ENCODE data around the gene GPR180.

DNA sequence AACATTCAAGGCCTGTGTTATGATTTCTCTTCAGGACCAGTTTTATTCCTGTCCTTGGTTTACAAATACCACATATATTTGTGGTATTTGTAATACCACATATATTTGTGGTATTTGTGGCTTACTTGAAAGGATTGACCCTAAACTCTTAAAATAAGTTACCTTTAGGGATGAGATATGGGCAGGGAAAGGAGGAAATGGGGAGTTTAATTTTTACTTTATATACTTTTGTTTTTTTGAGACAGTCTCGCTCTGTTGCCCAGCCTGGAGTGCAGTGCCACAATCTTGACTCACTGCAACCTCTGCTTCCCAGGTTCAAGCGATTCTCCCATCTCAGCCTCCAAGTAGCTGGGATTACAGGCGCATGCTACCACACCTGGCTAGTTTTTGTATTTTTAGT is 3.4 kb upstream of the GPR180 start:
- TF ChIP-seq, protein P1, sequence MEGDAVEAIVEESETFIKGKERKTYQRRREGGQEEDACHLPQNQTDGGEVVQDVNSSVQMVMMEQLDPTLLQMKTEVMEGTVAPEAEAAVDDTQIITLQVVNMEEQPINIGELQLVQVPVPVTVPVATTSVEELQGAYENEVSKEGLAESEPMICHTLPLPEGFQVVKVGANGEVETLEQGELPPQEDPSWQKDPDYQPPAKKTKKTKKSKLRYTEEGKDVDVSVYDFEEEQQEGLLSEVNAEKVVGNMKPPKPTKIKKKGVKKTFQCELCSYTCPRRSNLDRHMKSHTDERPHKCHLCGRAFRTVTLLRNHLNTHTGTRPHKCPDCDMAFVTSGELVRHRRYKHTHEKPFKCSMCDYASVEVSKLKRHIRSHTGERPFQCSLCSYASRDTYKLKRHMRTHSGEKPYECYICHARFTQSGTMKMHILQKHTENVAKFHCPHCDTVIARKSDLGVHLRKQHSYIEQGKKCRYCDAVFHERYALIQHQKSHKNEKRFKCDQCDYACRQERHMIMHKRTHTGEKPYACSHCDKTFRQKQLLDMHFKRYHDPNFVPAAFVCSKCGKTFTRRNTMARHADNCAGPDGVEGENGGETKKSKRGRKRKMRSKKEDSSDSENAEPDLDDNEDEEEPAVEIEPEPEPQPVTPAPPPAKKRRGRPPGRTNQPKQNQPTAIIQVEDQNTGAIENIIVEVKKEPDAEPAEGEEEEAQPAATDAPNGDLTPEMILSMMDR (conservative IDR thresholded peaks at IDR 0.05; ENCODE audit: low read depth in 2 of 2), result no peak
- no peak for TF ChIP-seq EZH2phosphoT487 (IDR thresholded peaks at IDR 0.05; ENCODE audit: unreplicated experiment)
- no peak for TF ChIP-seq CREB1 (CRISPR knock-in tag; IDR thresholded peaks at IDR 0.05; ENCODE audit: low read depth)
- TF ChIP-seq POLR2AphosphoS5 (IDR thresholded peaks at IDR 0.05; ENCODE audit: low read depth), result no peak
- TF ChIP-seq, protein P2, sequence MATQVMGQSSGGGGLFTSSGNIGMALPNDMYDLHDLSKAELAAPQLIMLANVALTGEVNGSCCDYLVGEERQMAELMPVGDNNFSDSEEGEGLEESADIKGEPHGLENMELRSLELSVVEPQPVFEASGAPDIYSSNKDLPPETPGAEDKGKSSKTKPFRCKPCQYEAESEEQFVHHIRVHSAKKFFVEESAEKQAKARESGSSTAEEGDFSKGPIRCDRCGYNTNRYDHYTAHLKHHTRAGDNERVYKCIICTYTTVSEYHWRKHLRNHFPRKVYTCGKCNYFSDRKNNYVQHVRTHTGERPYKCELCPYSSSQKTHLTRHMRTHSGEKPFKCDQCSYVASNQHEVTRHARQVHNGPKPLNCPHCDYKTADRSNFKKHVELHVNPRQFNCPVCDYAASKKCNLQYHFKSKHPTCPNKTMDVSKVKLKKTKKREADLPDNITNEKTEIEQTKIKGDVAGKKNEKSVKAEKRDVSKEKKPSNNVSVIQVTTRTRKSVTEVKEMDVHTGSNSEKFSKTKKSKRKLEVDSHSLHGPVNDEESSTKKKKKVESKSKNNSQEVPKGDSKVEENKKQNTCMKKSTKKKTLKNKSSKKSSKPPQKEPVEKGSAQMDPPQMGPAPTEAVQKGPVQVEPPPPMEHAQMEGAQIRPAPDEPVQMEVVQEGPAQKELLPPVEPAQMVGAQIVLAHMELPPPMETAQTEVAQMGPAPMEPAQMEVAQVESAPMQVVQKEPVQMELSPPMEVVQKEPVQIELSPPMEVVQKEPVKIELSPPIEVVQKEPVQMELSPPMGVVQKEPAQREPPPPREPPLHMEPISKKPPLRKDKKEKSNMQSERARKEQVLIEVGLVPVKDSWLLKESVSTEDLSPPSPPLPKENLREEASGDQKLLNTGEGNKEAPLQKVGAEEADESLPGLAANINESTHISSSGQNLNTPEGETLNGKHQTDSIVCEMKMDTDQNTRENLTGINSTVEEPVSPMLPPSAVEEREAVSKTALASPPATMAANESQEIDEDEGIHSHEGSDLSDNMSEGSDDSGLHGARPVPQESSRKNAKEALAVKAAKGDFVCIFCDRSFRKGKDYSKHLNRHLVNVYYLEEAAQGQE (IDR thresholded peaks at IDR 0.05; ENCODE audit: unreplicated experiment), result no peak
- TF ChIP-seq EZH2 (IDR thresholded peaks at IDR 0.05; ENCODE audit: low read depth, unreplicated experiment), result no peak
- TF ChIP-seq, protein P3, sequence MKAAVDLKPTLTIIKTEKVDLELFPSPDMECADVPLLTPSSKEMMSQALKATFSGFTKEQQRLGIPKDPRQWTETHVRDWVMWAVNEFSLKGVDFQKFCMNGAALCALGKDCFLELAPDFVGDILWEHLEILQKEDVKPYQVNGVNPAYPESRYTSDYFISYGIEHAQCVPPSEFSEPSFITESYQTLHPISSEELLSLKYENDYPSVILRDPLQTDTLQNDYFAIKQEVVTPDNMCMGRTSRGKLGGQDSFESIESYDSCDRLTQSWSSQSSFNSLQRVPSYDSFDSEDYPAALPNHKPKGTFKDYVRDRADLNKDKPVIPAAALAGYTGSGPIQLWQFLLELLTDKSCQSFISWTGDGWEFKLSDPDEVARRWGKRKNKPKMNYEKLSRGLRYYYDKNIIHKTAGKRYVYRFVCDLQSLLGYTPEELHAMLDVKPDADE (IDR thresholded peaks at IDR 0.05), result no peak
- no peak for TF ChIP-seq JUNB (IDR thresholded peaks at IDR 0.05; ENCODE audit: unreplicated experiment)
- no peak for TF ChIP-seq NANOG (IDR thresholded peaks at IDR 0.05; ENCODE audit: borderline replicate concordance)
- TF ChIP-seq ZNF331 (CRISPR knock-in tag; IDR thresholded peaks at IDR 0.05; ENCODE audit: low read depth), result no peak
- no peak for TF ChIP-seq ZNF114 (CRISPR knock-in tag; IDR thresholded peaks at IDR 0.05)
